OCI-LY3 (cell line): ENCODE measurements around the gene OSR1.

ENCODE experiments used
- H2AFZ ChIP-seq: fragments of 200-600, 300-600 bp; shearing (Covaris generic); 2 replicates; pipeline ENCODE4 v1.6.0; 2014; ENCODE audit warnings: antibody characterized with exemption, low read depth, low read length
- H3K27ac ChIP-seq: fragments of 200-600, 300-600 bp; sonication (generic); 2 replicates; pipeline ENCODE4 v1.5.1; 2014; ENCODE audit warnings: mild to moderate bottlenecking, low read length, moderate library complexity, mixed read lengths
- H3K27me3 ChIP-seq: fragments of 200-600, 300-600 bp; sonication (generic); 2 replicates; pipeline ENCODE4 v1.6.1; 2014; ENCODE audit warnings: low read depth, low read length, mixed read lengths
- H3K36me3 ChIP-seq: fragments of 200-600, 300-600 bp; sonication (generic); replicated peaks from 2 replicates; pipeline ENCODE3; 2014; ENCODE audit warnings: low read depth, low read length, mixed read lengths
- H3K4me1 ChIP-seq: fragments of 300-600, 200-600 bp; sonication (generic); 2 replicates; pipeline ENCODE4 v1.6.1; 2014; ENCODE audit warnings: low read length, mixed read lengths
- H3K4me2 ChIP-seq: fragments of 200-600, 300-600 bp; sonication (generic); 2 replicates; pipeline ENCODE4 v1.6.1; 2014; ENCODE audit warnings: low read length, mixed read lengths
- H3K4me3 ChIP-seq: fragments of 300-600, 200-600 bp; sonication (generic); 2 replicates; pipeline ENCODE4 v1.5.1; 2014; ENCODE audit warnings: antibody characterized with exemption, mild to moderate bottlenecking, low read length, moderate library complexity
- H3K79me2 ChIP-seq: fragments of 300-600, 200-600 bp; shearing (Covaris generic); 2 replicates; pipeline ENCODE4 v1.6.1; 2014; ENCODE audit warnings: mild to moderate bottlenecking, low read length, mixed read lengths
- H3K9ac ChIP-seq: fragments of 300-600, 200-600 bp; shearing (Covaris generic); 2 replicates; pipeline ENCODE4 v1.6.0; 2014; ENCODE audit warnings: mild to moderate bottlenecking, low read length, moderate library complexity
- H3K9me3 ChIP-seq: fragments of 200-600, 300-600 bp; shearing (Covaris generic); 2 replicates; pipeline ENCODE4 v1.6.1; 2014; ENCODE audit warnings: low read length, mixed read lengths; ENCODE audit not compliant: insufficient read depth
- H4K20me1 ChIP-seq: fragments of 200-600, 300-600 bp; sonication (generic); 2 replicates; pipeline ENCODE4 v1.6.1; 2016; ENCODE audit warnings: low read length, mixed read lengths; ENCODE audit not compliant: insufficient read depth
- EZH2phosphoT487 ChIP-seq: fragments of 200-600 bp; shearing (Covaris generic); IDR thresholded peaks from 2 replicates; pipeline ENCODE4 v1.6.1; 2018; ENCODE audit warnings: antibody characterized with exemption, mixed run types, low read depth
- TF ChIP-seq, protein P1 (sequence below): fragments of 200-600, 300-600 bp; sonication (generic); IDR thresholded peaks from 2 replicates; pipeline ENCODE4 v1.5.1; 2014; ENCODE audit warnings: antibody characterized with exemption, low read length, low read depth

Gene OSR1

GRCh38 chr2:19365126-19365525, 6.7 kb upstream of the OSR1 start:
- Histone ChIP-seq H3K4me2 (no peak overlapping the region), H3K36me3 (no peaks in the 10 kb centered on the region), H3K79me2 (no peaks in the 10 kb centered on the region), H3K27me3 (peaks cover 27% of the 10 kb centered on the region), H3K9me3 (no peaks in the 10 kb centered on the region), H3K4me1 (peaks cover 4% of the 10 kb centered on the region; the same call in 1 of the 2 replicates), H2AFZ (no peak overlapping the region), H3K4me3 (no peak overlapping the region), H3K9ac (no peak overlapping the region), H4K20me1 (no peaks in the 10 kb centered on the region), H3K27ac (no peak overlapping the region)
- TF ChIP-seq EZH2phosphoT487 = no peak
- TF ChIP-seq, protein P1, sequence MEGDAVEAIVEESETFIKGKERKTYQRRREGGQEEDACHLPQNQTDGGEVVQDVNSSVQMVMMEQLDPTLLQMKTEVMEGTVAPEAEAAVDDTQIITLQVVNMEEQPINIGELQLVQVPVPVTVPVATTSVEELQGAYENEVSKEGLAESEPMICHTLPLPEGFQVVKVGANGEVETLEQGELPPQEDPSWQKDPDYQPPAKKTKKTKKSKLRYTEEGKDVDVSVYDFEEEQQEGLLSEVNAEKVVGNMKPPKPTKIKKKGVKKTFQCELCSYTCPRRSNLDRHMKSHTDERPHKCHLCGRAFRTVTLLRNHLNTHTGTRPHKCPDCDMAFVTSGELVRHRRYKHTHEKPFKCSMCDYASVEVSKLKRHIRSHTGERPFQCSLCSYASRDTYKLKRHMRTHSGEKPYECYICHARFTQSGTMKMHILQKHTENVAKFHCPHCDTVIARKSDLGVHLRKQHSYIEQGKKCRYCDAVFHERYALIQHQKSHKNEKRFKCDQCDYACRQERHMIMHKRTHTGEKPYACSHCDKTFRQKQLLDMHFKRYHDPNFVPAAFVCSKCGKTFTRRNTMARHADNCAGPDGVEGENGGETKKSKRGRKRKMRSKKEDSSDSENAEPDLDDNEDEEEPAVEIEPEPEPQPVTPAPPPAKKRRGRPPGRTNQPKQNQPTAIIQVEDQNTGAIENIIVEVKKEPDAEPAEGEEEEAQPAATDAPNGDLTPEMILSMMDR = no peak

DNA sequence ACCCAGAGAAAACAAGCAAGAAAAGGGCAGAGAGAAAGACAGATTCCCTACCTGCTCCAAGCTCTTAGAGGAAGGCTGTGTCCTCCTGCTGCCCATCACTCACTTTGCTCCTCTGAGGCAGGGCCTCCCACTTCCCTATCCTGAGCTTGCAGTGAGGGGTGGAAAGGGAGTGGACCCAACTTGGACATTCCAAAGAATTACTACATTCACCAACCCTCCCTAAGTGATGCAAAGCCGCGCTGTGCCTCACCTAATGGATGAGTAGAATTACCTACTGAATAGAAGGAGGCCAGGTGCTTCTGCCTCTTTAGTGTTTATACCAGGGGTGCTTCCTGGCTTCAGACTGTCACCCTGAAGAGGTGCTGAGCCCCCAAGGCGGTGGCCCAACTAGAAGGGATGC, 5.6 kb upstream of the OSR1 start:
- H2AFZ ChIP-seq = no peak overlapping the region
- peaks cover 27% of the 10 kb centered on the region for H3K27me3 ChIP-seq

DNA sequence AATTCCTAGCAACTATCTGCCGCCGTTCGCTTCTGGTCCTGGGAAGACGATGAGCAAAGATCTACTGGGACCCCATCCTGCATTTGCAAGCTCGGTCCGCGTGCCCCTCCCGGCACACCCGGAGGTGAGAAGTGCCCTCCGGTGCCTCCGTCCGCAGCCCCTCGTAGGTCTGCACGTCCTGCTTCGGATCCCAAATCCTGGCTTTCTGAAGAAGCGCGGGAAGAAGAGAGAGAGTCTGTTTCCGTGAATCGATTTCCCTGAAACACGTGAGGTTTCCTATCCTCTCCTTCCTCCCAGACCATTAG, 5.0 kb upstream of the OSR1 start:
- H3K36me3 ChIP-seq = no peaks in the 10 kb centered on the region
- no peaks in the 10 kb centered on the region for H3K79me2 ChIP-seq
- H4K20me1 ChIP-seq = no peaks in the 10 kb centered on the region
- H3K4me2 ChIP-seq = peak overlapping the region; percentile 99
- no peak overlapping the region for H3K27ac ChIP-seq
- no peak overlapping the region for H3K4me3 ChIP-seq
- H3K9ac ChIP-seq = no peak overlapping the region
- peaks cover 4% of the 10 kb centered on the region; the same call in 1 of the 2 replicates for H3K4me1 ChIP-seq
- TF ChIP-seq, protein P1 = no peak
- TF ChIP-seq EZH2phosphoT487 = no peak
- H2AFZ ChIP-seq = peak overlapping the region; percentile 95; the same call in 1 of the 2 replicates
- peaks cover 27% of the 10 kb centered on the region for H3K27me3 ChIP-seq
- no peaks in the 10 kb centered on the region for H3K9me3 ChIP-seq

More for the DNA sequence above, 5.6 kb upstream of the OSR1 start:
- Histone ChIP-seq H3K4me2 (no peak overlapping the region), H3K4me3 (no peak overlapping the region), H3K4me1 (peaks cover 4% of the 10 kb centered on the region; the same call in 1 of the 2 replicates), H3K27ac (no peak overlapping the region), H4K20me1 (no peaks in the 10 kb centered on the region), H3K9ac (no peak overlapping the region), H3K79me2 (no peaks in the 10 kb centered on the region), H3K36me3 (no peaks in the 10 kb centered on the region), H3K9me3 (no peaks in the 10 kb centered on the region)
- TF ChIP-seq, protein P1 = no peak
- no peak for TF ChIP-seq EZH2phosphoT487

GRCh38 chr2:19362755-19363473, 4.5 kb upstream of the OSR1 start:
- H3K79me2 ChIP-seq = no peaks in the 10 kb centered on the region
- TF ChIP-seq, protein P1 = peak; percentile 76
- peak; percentile 29; the same call in 1 of the 2 replicates for TF ChIP-seq EZH2phosphoT487
- H4K20me1 ChIP-seq = no peaks in the 10 kb centered on the region
- peak overlapping the region; percentile 95 for H2AFZ ChIP-seq
- H3K9me3 ChIP-seq = no peaks in the 10 kb centered on the region
- no peak overlapping the region for H3K27ac ChIP-seq
- H3K4me3 ChIP-seq = peak overlapping the region; percentile 89
- peaks cover 27% of the 10 kb centered on the region for H3K27me3 ChIP-seq
- peak overlapping the region; percentile 99 for H3K4me2 ChIP-seq
- H3K4me1 ChIP-seq = peaks cover 4% of the 10 kb centered on the region; the same call in 1 of the 2 replicates
- peak overlapping the region; percentile 60 for H3K9ac ChIP-seq
- H3K36me3 ChIP-seq = no peaks in the 10 kb centered on the region
